Stimulated activated CD4-positive, alpha-beta T cell treated with anti-CD3 and anti-CD28 coated beads, Interleukin-1b, Interleukin-23, amount 100 ng/mL, for 24 hours (primary cell): ENCODE results near the gene SLC22A23.
A peak's percentile ranks its signal among the peaks of the same experiment; 100 is the strongest.

Experiments
- DNase-seq, 4 experiments: peaks; one replicate each; pipeline ENCODE4 v3.0.0-alpha.2; 2020; ENCODE audit warnings: low read depth in 4 of 4, low spot score in 1 of 4

SLC22A23 gene

GRCh38 chr6:3273707-3274521 lies 182.9 kb downstream of the SLC22A23 start:
- no peak for DNase-seq

DNA sequence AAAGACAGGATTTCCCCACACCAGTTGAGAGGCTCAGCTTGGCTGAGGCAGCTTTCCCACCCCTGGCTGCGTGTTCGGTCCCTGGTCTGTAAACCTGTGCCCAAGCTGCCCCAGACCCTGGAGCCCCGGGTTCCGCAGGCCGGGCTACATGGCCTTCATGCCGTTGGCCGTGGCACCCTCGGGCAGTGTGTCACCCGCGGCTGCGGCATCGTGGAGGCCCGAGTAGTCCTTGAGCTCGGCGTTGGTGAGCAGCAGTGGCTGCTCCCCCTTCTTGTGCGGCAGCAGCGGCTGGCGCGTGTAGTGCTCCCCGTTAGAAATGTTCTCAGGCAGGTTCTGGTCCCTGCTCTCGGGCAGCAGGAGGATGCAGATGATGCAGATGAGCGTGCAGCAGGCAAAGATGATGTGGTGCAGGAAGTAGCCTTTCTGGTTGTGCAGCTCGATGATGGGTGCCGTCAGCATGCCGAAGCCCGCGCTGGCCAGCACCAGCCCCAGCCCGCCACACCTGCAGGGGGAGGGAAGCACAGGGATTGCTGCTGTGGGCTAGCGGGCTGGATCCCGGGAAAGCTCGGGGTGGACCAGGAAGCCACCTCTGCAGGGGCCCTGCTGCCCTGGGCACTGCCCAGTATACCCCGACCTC lies 183.8 kb downstream of the SLC22A23 start:
- no peak for DNase-seq

DNA sequence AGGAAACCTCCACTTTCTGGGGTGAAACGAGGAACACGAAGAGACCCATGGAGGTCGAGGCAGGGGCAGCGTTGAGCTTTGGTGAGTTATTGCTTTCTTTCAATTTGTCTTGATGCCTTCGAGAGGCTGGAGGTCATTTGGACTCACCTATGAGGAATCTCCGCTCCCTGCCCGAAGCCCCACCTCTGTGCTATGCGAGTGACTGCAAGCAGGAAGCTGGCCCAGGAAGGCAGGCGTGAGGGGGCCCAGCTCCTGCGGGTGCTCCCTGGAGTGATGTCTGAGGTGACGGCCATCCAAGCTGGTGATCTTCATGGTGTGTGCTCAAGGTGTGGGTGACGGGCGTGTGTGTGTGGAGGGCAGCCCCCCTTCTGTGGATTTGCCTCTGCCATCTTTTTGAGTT lies 185.1 kb downstream of the SLC22A23 start:
- no peak for DNase-seq

- DNase-seq = no peak
These were observed 186.6 kb downstream of the SLC22A23 start for GRCh38 chr6:3270258-3270657.

DNA sequence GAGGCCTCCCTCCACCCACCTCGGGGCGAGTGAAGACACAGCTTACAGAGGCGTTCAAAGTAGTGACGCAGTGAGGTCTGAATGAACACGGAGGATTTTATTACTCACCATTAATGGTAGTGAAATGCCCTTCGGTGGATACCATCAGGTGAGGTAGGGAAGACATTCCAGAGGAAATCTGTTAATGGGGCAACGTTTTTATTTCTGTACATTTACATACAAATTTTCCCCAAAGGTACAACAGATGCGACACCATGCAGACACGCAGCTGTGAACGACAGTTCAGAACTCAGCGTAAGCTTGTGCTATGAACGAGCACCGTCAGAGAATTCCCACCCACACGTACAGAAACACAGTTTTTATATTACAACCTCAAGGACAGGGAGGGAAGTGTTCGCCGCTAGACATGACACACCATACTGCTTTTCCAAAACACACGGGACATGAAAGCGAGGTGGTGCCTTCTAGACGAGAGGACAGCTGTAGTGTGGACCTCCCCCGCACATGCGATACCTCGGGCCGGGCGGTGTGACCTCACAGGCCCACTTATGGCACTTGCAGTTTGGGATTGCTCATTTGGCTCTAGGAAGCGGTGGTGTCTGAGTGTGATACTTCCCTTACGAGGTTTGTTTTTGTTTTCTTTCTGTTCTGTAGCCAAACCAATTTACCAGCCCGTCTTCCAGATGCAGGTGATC lies 187.4 kb downstream of the SLC22A23 start:
- DNase-seq = no peak

GRCh38 chr6:3268680-3269079 lies 188.2 kb downstream of the SLC22A23 start:
- no peak for DNase-seq

- DNase-seq = no peak
These were observed 189.7 kb downstream of the SLC22A23 start for GRCh38 chr6:3267162-3267561.

DNA sequence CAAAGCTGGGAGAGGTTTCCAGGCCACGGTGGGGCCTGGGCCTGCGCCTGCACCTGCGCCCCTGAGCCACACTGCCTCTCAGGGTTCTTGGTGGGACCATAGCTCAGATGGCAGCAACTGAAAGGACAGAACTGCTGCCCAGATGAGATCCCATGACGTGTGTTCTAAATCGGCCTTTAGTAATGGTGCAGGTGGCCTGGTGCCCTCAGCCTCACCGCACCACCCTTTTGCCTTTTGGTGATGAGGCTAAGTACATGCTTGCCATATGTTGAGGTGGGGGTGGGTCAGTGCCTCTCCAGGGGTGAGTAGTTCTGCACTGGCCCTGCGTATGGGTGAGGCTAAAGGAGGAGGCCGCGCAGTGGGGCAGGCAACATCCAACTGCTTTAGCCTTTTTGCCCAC lies 190.7 kb downstream of the SLC22A23 start:
- DNase-seq = no peak

DNA sequence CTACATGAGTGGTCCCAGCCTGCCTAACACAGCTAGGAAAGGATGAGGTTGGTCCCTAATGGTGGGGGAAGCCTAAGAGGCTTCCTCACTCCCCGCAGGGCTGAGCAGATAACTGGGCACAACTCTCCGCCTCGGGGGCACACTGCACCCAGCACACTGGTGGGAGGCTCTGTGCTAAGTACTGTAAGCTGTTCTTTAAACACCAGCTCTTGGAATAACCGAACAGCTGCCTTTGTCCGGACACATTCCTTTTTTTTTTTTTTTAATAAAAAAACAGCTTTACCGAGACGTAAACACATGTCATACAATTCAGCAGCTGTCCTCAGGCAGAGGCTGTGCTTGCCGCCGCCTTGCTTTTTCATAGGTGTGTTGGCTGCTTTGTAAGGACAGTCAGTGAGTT lies 191.2 kb downstream of the SLC22A23 start:
- DNase-seq = no peak

DNA sequence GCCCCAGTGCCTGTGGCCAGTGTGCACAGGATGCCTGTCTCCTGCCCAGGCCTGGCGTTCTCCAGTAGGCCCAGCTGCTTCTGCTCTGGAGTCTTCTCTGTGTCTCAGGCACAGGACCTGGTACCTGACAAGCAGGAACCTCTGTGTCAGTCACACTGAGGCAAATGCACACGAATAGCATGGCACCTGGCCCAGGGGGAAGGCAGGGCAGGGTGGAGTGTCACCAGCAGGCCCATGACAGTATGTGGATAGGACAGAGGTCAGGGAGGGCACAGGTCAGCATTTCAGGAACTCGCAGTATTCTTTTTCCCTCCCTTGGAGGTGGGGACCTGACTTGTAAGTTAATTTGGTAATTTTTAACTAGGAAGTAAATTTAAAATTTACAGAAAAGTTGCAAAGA lies 192.5 kb downstream of the SLC22A23 start:
- no peak for DNase-seq

- no peak for DNase-seq
These were observed 193.8 kb downstream of the SLC22A23 start for GRCh38 chr6:3263096-3263495.

GRCh38 chr6:3261921-3262320 lies 194.9 kb downstream of the SLC22A23 start:
- DNase-seq = no peak

DNA sequence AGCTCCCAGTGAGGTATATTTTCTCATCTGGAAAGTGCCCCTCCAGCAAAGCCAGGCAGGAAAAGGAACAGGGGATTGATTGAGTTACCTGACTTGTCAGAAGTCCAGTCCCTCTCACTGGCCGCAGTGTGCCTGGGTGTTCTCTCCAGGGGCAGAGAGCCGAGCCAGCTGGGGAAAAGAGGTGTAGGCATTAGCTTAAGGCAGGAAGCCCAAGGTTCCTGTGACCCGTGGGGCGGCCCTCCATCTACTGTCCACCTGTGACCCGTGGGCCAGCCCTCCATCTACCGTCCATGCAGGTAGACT lies 195.4 kb downstream of the SLC22A23 start:
- no peak for DNase-seq

- no peak for DNase-seq
These were observed 195.9 kb downstream of the SLC22A23 start for GRCh38 chr6:3260772-3261517.

DNA sequence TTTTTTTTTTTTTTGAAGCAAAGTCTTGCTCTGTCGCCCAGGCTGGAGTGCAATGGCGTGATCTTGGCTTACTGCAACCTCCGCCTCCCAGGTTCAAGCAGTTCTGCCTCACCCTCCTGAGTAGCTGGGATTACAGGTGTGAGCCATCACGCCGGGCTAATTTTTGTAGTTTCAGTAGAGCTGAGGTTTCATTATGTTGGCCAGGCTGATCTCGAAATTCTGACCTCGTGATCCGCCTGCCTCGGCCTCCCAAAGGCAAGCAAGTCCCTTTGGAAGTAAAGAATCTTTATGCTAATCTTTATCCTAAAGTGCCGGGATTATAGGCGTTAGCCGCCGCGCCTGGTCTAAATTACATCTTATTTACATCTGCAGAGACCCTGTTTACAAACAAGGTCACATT lies 196.6 kb downstream of the SLC22A23 start:
- DNase-seq = no peak

- DNase-seq = peak in 1 of 4 experiments; percentile 35
These were observed 197.3 kb downstream of the SLC22A23 start for GRCh38 chr6:3259491-3259958.

DNA sequence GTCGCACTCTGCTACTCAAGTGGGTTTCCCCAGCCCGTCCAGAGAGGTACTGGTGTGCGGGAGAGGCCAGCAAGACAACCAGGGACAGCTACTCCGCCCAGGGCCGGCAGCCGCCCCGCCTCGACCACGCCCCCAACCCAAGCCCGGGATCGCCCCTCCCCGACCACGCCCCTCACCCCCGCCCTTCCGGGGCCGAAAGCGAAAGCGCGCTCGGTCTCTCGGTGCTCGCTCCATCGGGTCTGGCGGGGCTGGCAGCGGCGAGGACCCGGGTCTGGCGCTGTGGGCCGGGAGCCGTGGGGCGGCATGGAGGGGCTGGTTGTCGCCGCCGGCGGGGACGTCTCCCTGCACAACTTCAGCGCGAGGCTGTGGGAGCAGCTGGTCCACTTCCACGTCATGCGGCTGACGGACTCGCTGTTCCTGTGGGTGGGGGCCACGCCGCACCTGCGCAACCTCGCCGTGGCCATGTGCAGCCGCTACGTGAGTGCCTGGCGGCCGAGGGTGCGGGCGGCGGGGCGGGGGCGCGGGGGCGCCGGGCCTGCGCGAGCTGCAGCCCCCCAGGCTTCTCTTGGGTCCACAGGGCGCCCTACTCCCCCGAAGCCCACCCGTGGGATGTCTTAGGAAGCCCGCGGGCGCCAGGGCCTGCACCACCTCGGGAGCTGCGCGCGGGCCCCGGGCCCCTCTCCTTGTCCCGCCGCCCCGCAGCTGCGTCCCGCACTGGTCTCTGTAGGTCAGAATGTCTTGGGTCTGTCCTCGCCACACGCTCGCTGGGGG lies 197.9 kb downstream of the SLC22A23 start, which contains the start of gene PSMG4:
Gene PSMG4 (plus strand): TSS at position 228 of the 771 bp plus-strand sequence. CDS start 76 bp downstream, at position 304.
- peak; percentile 88 to 98 (median 92) for DNase-seq

DNA sequence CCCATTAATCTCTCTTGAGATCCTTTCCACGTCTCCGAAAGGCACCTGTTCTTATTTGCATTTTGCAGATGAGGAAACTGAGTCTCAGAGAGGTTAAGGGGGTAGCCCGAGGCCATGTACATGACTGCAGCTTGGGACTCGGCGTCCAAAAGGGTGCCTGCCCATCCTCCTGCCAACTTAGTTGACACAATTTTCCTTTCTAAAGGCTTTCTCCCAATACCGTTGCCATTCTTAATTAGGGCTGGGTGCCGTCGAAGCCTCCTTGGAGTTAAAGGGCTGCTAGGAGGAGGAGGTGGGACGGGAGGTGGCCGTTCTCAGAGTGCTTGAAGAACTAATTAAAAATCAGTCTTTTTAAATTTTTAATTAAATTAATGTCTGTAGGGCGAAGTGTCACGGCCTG lies 198.6 kb downstream of the SLC22A23 start:
- DNase-seq = no peak

- no peak for DNase-seq
These were observed 203.3 kb downstream of the SLC22A23 start for GRCh38 chr6:3253597-3253961.

DNA sequence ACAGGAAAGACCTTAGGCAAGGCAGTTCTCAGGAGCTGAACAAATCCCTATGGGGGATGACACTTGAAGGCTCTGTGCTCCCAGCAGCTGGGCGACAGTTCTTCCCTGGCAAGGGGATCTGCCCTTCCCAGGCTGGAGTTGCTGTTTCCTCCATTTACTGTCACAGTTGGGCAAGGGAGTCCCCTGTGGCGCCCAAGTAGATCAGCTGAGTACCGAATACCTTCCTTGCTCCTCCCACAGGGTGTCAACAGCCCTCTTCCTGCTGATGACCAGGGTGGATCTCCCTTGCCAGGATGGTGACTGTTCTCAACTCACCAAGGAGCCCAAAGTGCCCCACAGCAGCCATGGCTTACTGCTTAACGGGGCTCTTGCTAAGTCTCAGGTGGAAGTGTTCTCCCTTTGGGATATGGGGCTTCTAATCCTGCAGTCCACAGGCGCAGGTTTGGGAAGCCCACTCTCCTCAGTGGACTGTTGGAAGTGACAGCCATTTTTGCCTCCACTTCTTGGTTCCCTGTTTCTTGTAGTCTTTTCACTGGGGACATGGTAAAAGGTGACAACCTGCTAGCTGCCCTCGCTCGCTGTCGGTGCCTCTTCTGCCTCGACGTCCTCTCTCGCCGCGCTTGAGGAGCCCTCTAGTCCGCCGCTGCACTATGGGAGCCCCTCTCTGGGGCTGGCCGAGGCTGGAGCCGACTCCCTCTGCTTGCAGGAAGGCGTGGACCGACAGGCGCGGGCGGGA lies 203.8 kb downstream of the SLC22A23 start:
- DNase-seq = no peak
